ENCODE measurements around the gene RELN. TPM values are rescaled to one million over a fixed set of nuclear protein-coding genes. Genes with fewer than 3 reads are reported as not detected.

Gene RELN
- total RNA-seq, 2 donors from 2014 or later = not detected

- Mint-ChIP-seq H3K9me3 (no peaks in the 10 kb centered on the region), H3K4me1 (ENCODE audit: low read depth in 2 of 2) (no peaks in the 10 kb centered on the region), H3K36me3 (no peaks in the 10 kb centered on the region), H3K4me3 (no peak overlapping the region), H3K27me3 (peaks cover 0 to 9% of the 10 kb centered on the region in 2 donors), H3K27ac (no peak overlapping the region)
- ATAC-seq = no peak
- DNase-seq (ENCODE audit: low spot score) = no peak
These were observed 40.1 kb downstream of the RELN start for GRCh38 chr7:103949374-103949773.

- H3K4me1 Mint-ChIP-seq (ENCODE audit: low read depth in 2 of 2) = no peaks in the 10 kb centered on the region
- H3K27me3 Mint-ChIP-seq = peaks cover 0 to 4% of the 10 kb centered on the region in 2 donors
- H3K36me3 Mint-ChIP-seq = no peaks in the 10 kb centered on the region
- ATAC-seq (no peak), DNase-seq (ENCODE audit: low spot score) (no peak)
- no peaks in the 10 kb centered on the region for H3K9me3 Mint-ChIP-seq
- no peak overlapping the region for H3K4me3 Mint-ChIP-seq
- no peak overlapping the region for H3K27ac Mint-ChIP-seq
These were observed 42.3 kb downstream of the RELN start for GRCh38 chr7:103947026-103947655.

DNA sequence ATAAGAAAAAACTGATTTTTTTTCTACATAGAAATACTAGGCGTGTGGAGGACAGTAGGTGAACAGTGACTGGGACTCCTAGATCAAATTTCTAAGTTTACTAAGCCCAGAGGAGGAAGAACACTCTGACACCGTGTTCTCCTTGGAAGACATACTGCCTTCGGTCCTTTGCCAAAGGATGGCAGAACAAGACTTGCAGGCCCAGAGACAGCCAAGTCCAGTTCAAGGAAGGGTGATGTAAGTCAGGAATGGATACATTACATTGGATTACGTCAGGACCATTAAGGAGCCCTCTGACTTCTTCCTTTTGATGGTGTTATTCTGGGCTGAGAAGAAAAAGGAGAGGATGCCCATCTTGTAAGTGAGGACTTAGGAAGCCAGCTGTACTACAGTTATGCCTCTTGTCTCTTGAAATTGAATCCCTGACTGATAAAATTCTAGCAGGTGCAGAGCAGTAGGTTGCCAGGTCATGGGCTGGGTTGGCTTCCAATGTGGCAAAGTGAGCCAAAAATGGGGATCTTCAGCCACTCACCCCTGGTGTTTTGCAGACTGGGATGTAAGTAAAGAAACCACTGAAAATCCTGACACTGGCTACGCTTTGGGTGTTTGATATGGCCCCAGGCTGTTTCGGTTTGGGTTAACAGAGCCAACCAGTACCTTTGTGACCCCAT lies 45.1 kb downstream of the RELN start:
- peaks cover 0 to 6% of the 10 kb centered on the region in 2 donors for H3K27me3 Mint-ChIP-seq
- peaks cover 3% of the 10 kb centered on the region for H3K9me3 Mint-ChIP-seq
- no peak overlapping the region for H3K27ac Mint-ChIP-seq
- DNase-seq (ENCODE audit: low spot score) = no peak
- no peaks in the 10 kb centered on the region for H3K36me3 Mint-ChIP-seq
- no peaks in the 10 kb centered on the region for H3K4me1 Mint-ChIP-seq (ENCODE audit: low read depth in 2 of 2)
- H3K4me3 Mint-ChIP-seq = no peak overlapping the region
- ATAC-seq = no peak

DNA sequence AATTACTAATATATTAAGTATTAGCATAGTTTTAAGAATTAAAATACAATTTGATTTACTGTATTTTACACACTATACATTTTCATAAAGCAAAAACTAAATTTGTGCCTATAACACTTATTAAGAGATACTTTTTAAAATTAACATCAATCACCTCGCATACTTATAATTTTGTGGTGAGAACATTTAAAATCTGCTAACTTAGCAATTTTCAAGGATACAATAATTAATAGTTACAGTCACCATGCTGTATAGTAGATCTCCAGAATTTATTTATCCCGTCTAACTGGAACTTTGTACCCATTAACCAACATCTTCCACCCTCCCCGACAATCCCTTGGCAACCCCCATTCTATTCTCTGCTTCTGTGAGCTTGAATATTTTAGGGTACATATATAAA lies 47.5 kb downstream of the RELN start:
- Mint-ChIP-seq H3K27ac (no peak overlapping the region), H3K4me1 (ENCODE audit: low read depth in 2 of 2) (no peaks in the 10 kb centered on the region)
- no peak for ATAC-seq

GRCh38 chr7:103940382-103941268 lies 48.8 kb downstream of the RELN start:
- Mint-ChIP-seq H3K4me3 (no peak overlapping the region), H3K4me1 (ENCODE audit: low read depth in 2 of 2) (no peaks in the 10 kb centered on the region), H3K36me3 (no peaks in the 10 kb centered on the region), H3K9me3 (peaks cover 3% of the 10 kb centered on the region), H3K27me3 (peaks cover 0 to 17% of the 10 kb centered on the region in 2 donors), H3K27ac (no peak overlapping the region)
- no peak for ATAC-seq
- no peak for DNase-seq (ENCODE audit: low spot score)

More for the DNA sequence above, 47.5 kb downstream of the RELN start:
- H3K36me3 Mint-ChIP-seq = no peaks in the 10 kb centered on the region
- H3K9me3 Mint-ChIP-seq = peaks cover 3% of the 10 kb centered on the region
- H3K27me3 Mint-ChIP-seq = peaks cover 0 to 6% of the 10 kb centered on the region in 2 donors
- DNase-seq (ENCODE audit: low spot score) = no peak
- H3K4me3 Mint-ChIP-seq = no peak overlapping the region

DNA sequence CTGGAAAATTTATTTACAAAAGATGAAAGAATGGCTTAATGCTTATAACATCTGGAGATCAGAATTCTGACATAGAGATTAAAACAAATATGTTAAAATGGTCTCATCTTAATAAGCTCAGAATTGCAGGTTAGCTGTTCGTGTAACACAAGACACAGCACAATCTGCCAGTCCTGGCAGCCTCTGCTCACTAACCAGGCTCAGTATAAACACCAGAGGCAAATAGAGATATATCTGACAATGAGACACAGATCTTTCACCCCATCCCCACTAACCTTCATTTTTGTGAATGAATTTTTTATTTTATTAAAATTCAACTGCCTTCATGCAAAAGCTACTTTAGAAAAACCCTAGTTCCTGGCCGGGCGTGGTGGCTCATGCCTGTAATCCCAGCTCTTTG lies 51.8 kb downstream of the RELN start:
- peaks cover 3% of the 10 kb centered on the region for H3K9me3 Mint-ChIP-seq
- no peak overlapping the region for H3K27ac Mint-ChIP-seq
- no peak for ATAC-seq
- H3K4me1 Mint-ChIP-seq (ENCODE audit: low read depth in 2 of 2) = no peaks in the 10 kb centered on the region
- no peak for DNase-seq (ENCODE audit: low spot score)
- H3K36me3 Mint-ChIP-seq = no peaks in the 10 kb centered on the region
- peaks cover 0 to 25% of the 10 kb centered on the region in 2 donors for H3K27me3 Mint-ChIP-seq
- no peak overlapping the region for H3K4me3 Mint-ChIP-seq

DNA sequence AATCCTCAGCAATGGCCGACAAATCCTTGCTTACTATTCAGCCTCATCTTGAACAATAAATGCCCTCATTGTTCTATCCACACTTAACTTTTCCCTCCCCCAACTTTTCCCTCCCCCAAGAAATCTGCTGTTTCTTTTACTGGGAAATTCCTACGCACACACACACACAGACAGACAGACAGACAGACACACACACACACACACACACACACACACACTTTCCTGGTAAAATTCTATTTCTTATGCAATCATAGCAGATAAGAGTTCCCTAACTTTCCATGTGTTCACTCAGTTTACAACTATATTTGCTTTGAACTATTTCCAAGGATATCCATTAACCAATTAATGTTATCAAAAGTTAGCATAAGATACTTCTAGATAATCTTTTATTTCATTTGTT lies 52.9 kb downstream of the RELN start:
- DNase-seq (ENCODE audit: low spot score) (no peak), ATAC-seq (no peak)
- Mint-ChIP-seq H3K4me1 (ENCODE audit: low read depth in 2 of 2) (no peaks in the 10 kb centered on the region), H3K27me3 (peaks cover 0 to 20% of the 10 kb centered on the region in 2 donors), H3K4me3 (no peak overlapping the region), H3K36me3 (no peaks in the 10 kb centered on the region), H3K27ac (no peak overlapping the region), H3K9me3 (peaks cover 3% of the 10 kb centered on the region)

GRCh38 chr7:103934508-103934907 lies 55.0 kb downstream of the RELN start:
- Mint-ChIP-seq H3K36me3 (no peaks in the 10 kb centered on the region), H3K4me1 (ENCODE audit: low read depth in 2 of 2) (no peaks in the 10 kb centered on the region), H3K27me3 (peaks cover 0 to 20% of the 10 kb centered on the region in 2 donors), H3K27ac (no peak overlapping the region), H3K4me3 (no peak overlapping the region), H3K9me3 (no peaks in the 10 kb centered on the region)
- no peak for ATAC-seq
- DNase-seq (ENCODE audit: low spot score) = no peak

DNA sequence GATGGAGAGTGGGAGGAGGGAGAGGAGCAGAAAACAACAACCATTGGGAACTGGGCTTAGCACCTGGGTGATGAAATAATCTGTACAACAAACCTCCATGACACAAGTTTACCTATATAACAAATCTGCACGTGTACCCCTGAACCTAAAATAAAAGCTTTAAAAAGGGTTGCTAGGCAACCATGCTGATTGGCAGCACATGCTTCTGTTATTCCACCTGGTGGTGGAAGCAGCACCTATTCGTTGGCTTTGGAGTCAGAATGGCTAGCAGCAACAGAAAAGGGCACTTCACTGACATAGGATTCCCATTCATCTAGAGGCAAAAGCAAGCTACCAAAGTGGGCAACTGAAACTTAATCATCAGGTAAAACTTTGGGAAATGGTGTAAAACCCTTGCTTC lies 57.1 kb downstream of the RELN start:
- Mint-ChIP-seq H3K27me3 (peaks cover 0 to 20% of the 10 kb centered on the region in 2 donors), H3K36me3 (no peaks in the 10 kb centered on the region), H3K4me3 (no peak overlapping the region), H3K27ac (no peak overlapping the region), H3K9me3 (no peaks in the 10 kb centered on the region), H3K4me1 (ENCODE audit: low read depth in 2 of 2) (no peaks in the 10 kb centered on the region)
- ATAC-seq (no peak), DNase-seq (ENCODE audit: low spot score) (no peak)

DNA sequence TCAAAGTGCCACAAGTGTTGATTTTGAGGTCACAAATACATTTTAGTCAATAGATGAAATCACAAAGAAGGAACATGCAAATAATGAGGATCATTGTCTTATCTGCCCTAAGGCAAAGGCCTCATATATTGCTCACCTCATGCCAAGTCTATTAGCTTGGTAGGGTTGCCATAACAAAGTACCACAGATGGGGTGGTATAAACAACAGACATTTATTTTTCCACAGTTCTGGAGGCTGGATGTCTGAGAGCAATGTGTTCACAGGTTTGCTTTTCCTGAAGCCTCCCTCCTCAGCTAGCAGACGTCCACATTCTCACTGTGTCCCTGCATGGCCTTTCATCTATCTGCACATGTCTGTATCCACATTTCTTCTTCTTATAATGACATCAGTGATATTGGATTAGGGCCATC lies 59.6 kb downstream of the RELN start:
- Mint-ChIP-seq H3K27ac (no peak overlapping the region), H3K27me3 (peaks cover 0 to 1% of the 10 kb centered on the region in 2 donors), H3K9me3 (no peaks in the 10 kb centered on the region), H3K36me3 (no peaks in the 10 kb centered on the region), H3K4me1 (ENCODE audit: low read depth in 2 of 2) (no peaks in the 10 kb centered on the region), H3K4me3 (no peak overlapping the region)
- ATAC-seq (no peak), DNase-seq (ENCODE audit: low spot score) (no peak)

GRCh38 chr7:103928581-103928980 lies 60.9 kb downstream of the RELN start:
- Mint-ChIP-seq H3K4me3 (no peak overlapping the region), H3K27ac (no peak overlapping the region), H3K4me1 (ENCODE audit: low read depth in 2 of 2) (no peaks in the 10 kb centered on the region), H3K36me3 (no peaks in the 10 kb centered on the region), H3K27me3 (no peaks in the 10 kb centered on the region), H3K9me3 (no peaks in the 10 kb centered on the region)
- DNase-seq (ENCODE audit: low spot score) = no peak
- no peak for ATAC-seq

GRCh38 chr7:103924184-103924583 lies 65.3 kb downstream of the RELN start:
- no peak for ATAC-seq
- Mint-ChIP-seq H3K4me1 (ENCODE audit: low read depth in 2 of 2) (no peaks in the 10 kb centered on the region), H3K4me3 (no peak overlapping the region), H3K9me3 (no peaks in the 10 kb centered on the region), H3K36me3 (no peaks in the 10 kb centered on the region), H3K27ac (no peak overlapping the region), H3K27me3 (peaks cover 0 to 7% of the 10 kb centered on the region in 2 donors)
- no peak for DNase-seq (ENCODE audit: low spot score)

DNA sequence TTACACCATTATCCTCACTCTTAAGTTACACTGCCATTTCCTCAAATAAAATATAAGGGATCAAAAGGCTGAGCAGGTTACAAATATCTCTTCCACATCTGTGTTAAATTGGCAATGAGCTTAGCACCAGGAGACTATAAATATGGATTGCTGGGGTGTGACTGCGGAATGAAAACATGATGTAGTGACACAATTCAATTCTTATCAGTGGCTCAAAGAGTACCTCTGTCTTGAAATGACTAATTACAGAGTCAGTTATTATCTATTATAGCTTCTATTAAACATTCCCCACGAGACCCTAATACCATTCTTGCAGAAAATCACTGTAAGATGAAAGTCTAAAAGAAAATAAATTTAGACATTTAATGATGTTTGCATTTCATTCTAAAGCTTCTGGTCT lies 67.1 kb downstream of the RELN start:
- ATAC-seq = no peak
- no peaks in the 10 kb centered on the region for H3K9me3 Mint-ChIP-seq

DNA sequence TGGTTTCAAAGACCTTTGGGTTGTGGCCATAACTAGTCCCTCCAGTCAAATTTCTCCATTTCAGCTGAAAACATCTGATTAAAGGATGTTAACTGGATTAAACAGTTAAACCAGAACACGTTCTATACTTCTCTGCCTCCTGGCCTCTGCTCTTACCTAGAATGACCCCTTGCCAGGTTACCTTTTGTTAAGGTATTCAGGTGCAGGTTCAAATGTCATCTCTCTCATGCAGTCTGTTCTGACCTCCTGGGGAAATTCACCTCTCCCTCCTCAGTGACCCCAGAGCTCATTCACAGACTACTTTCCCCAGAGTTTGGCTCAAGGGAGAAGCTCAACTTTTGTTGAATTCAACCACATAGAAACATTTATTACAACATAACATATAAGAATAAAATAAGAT lies 67.8 kb downstream of the RELN start:
- no peaks in the 10 kb centered on the region for H3K36me3 Mint-ChIP-seq
- no peak overlapping the region for H3K4me3 Mint-ChIP-seq
- H3K27me3 Mint-ChIP-seq = peaks cover 0 to 8% of the 10 kb centered on the region in 2 donors
- ATAC-seq = no peak
- no peaks in the 10 kb centered on the region for H3K4me1 Mint-ChIP-seq (ENCODE audit: low read depth in 2 of 2)
- no peak overlapping the region for H3K27ac Mint-ChIP-seq
- H3K9me3 Mint-ChIP-seq = no peaks in the 10 kb centered on the region
- DNase-seq (ENCODE audit: low spot score) = no peak

More for the DNA sequence above, 67.1 kb downstream of the RELN start:
- DNase-seq (ENCODE audit: low spot score) = no peak
- H3K4me3 Mint-ChIP-seq = no peak overlapping the region
- H3K27ac Mint-ChIP-seq = no peak overlapping the region
- H3K27me3 Mint-ChIP-seq = peaks cover 0 to 8% of the 10 kb centered on the region in 2 donors
- H3K4me1 Mint-ChIP-seq (ENCODE audit: low read depth in 2 of 2) = no peaks in the 10 kb centered on the region
- H3K36me3 Mint-ChIP-seq = no peaks in the 10 kb centered on the region

Data from natural killer cell treated with Interleukin-12 subunit alpha and Interleukin-12 subunit beta and Interleukin-15 and Interleukin-18, amount 100 ng/mL, for 72 hours (primary cell).